Left lung (tissue), 10 donors: Measurements from ENCODE around the gene WDPCP. TPM values are rescaled to one million over a fixed set of nuclear protein-coding genes. Genes with fewer than 3 reads are reported as not detected.
"Not testable (repeated sequence)": the region's sequence is repeated elsewhere in the genome, so short reads cannot be mapped to it uniquely, and the experiment has no call there.

Experiments used
- ATAC-seq: fragments of 200-7000 bp; cut with Tn5 transposase; one replicate; pipeline ENCODE4 v1.9.1; 2020; ENCODE audit warnings: moderate library complexity
- DNase-seq, 4 donors: peaks; one replicate each; pipeline ENCODE4 v3.0.0-alpha.2; 2013 to 2020
- H3K27ac ChIP-seq, 2 donors: fragments of 200-600 bp; sonication (generic) in 1 of 2; one replicate each; pipeline versions ENCODE4 v1.5.0 to v1.8.0; 2020 to 2021
- H3K27me3 ChIP-seq, 2 donors: fragments of 200-600 bp; sonication (generic) in 1 of 2; one replicate each; pipeline versions ENCODE4 v1.5.0 to v1.8.0; 2020 to 2021
- H3K36me3 ChIP-seq, 2 donors: fragments of 200-600 bp; sonication (generic) in 1 of 2; one replicate each; pipeline versions ENCODE4 v1.5.0 to v1.8.0; 2020 to 2021
- H3K4me1 ChIP-seq, 2 donors: fragments of 200-600 bp; one replicate each; pipeline ENCODE4 v1.8.0; 2021
- H3K4me3 ChIP-seq, 2 donors: fragments of 200-600 bp; sonication (generic) in 1 of 2; one replicate each; pipeline versions ENCODE4 v1.5.0 to v1.8.0; 2020 to 2021; ENCODE audit warnings: mild to moderate bottlenecking in 1 of 2
- H3K9me3 ChIP-seq, 2 donors: fragments of 200-600 bp; sonication (generic) in 1 of 2; one replicate each; pipeline versions ENCODE4 v1.5.0 to v1.8.0; 2020 to 2021
- intact Hi-C, 2 donors: fragments of 100-400 bp; cut with DNase I; formaldehyde crosslinking; loops; one replicate each; pipeline versions ENCODE4 v1.11.2 to v1.14.2; 2022
- polyA plus RNA-seq, 6 donors: library from polyadenylated mRNA; unstranded; fragments of 120-200 nt; gene quantifications; one replicate each; pipeline ENCODE4 v1.2.1, GENCODE V29; 2013; ENCODE audit not compliant: insufficient read length in 6 of 6
- total RNA-seq, 2 donors: library from RNA; stranded (reverse); fragmentation: NEBNext Ultra II Directional; extraction: Animal tissue kit (Norgen Biotek cat#: 25700); gene quantifications; one replicate each; pipeline ENCODE4 v1.2.1, GENCODE V29; 2021
- TF ChIP-seq, protein P1 (sequence below), 2 donors: fragments of 200-600 bp; sonication (generic) in 1 of 2; IDR thresholded peaks; one replicate each; pipeline versions ENCODE4 v1.5.0 to v1.8.0; 2021; ENCODE audit warnings: antibody characterized with exemption in 2 of 2
- donor health status: DM: no; HTN: yes; CAD: no.
- donor health status: DM: no; HTN: no; CAD: no.

The WDPCP gene
- total and polyA plus RNA-seq, 8 donors, result 9.0 to 17.5 (median 14.4) TPM

DNA sequence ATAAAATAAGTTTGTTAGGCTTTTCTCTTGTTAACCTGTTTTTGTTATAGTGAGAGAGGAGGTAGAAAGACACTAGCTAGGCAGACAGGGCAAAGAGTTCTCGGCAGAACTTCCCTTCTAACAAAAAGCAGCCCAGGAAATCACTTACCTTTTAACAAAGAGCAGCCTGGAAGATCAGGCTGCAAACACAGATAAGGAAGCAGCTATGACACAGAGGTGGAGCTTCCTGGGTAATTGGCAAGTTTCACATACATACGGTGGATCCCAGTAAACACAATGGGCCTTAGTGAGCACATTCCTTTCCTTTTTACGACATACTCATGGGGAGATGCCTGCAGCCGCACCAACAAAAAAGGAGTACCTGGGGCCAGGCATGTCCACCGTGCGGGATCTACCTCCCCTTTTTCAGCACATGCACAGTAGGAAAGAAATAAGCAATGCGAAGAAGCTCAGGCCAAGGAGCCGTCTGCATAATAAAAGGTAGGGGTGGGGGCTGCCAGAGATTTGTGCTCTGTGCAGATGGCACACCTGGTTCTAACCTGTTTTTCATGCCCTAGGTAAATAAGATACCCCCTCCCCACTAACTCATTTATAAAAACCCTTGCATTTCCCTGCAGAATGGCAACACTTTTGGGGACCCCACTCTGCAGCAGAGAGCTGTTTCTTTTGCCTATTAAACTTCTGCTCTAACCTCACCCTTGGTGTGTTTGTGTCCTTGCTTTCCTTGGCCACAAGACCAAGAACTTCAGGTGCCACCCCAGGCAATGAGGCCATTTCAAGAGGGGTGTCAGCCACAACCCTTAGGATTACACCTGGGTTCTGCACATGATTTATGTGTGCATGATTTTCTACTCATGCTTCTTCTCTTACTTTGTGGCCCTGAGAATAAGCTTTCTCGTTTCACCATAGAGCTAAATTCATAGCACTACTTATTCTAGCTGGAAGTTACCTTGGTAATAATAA is 27.0 kb upstream of the WDPCP start:
- H3K27me3 ChIP-seq, result no peaks in the 10 kb centered on the region
- H3K4me3 ChIP-seq, result no peak overlapping the region
- ATAC-seq (no peak), DNase-seq (no peak)
- TF ChIP-seq, protein P1, sequence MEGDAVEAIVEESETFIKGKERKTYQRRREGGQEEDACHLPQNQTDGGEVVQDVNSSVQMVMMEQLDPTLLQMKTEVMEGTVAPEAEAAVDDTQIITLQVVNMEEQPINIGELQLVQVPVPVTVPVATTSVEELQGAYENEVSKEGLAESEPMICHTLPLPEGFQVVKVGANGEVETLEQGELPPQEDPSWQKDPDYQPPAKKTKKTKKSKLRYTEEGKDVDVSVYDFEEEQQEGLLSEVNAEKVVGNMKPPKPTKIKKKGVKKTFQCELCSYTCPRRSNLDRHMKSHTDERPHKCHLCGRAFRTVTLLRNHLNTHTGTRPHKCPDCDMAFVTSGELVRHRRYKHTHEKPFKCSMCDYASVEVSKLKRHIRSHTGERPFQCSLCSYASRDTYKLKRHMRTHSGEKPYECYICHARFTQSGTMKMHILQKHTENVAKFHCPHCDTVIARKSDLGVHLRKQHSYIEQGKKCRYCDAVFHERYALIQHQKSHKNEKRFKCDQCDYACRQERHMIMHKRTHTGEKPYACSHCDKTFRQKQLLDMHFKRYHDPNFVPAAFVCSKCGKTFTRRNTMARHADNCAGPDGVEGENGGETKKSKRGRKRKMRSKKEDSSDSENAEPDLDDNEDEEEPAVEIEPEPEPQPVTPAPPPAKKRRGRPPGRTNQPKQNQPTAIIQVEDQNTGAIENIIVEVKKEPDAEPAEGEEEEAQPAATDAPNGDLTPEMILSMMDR (IDR thresholded peaks at IDR 0.05), result no peak
- no peaks in the 10 kb centered on the region for H3K4me1 ChIP-seq
- intact Hi-C loops, result no loop called here
- no peaks in the 10 kb centered on the region for H3K9me3 ChIP-seq
- no peak overlapping the region for H3K27ac ChIP-seq
- H3K36me3 ChIP-seq, result no peaks in the 10 kb centered on the region

DNA sequence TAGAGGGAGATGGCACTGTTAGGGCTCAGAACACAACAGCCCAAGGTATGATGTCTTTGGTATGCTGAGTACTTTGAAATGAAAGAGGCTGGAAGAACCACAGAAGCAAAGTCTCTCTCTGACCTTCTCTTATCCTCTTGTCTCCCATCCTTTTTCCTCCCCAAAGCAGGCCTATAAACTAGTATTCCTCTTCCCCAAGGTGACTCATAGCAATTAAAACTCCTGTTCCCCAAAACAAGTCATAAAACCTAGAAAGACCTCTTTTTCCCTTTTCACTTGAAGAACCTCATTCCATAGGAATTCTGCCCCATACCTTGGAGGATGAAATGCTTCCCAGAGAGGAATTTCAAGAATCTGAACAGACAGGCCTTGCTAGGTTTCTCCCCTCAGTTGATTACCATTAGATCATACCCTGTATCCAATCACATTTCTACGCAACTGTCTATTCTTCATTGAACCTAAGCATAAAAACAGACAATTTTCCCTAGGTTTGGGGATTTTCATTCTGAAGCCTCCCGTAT is 26.2 kb upstream of the WDPCP start:
- ATAC-seq (no peak), DNase-seq (no peak)
- H3K4me1 ChIP-seq, result no peaks in the 10 kb centered on the region
- H3K27me3 ChIP-seq, result no peaks in the 10 kb centered on the region
- H3K9me3 ChIP-seq, result no peaks in the 10 kb centered on the region
- H3K27ac ChIP-seq, result no peak overlapping the region
- TF ChIP-seq, protein P1 (IDR thresholded peaks at IDR 0.05), result no peak
- intact Hi-C loops, result no loop called here
- H3K4me3 ChIP-seq, result no peak overlapping the region
- no peaks in the 10 kb centered on the region for H3K36me3 ChIP-seq

DNA sequence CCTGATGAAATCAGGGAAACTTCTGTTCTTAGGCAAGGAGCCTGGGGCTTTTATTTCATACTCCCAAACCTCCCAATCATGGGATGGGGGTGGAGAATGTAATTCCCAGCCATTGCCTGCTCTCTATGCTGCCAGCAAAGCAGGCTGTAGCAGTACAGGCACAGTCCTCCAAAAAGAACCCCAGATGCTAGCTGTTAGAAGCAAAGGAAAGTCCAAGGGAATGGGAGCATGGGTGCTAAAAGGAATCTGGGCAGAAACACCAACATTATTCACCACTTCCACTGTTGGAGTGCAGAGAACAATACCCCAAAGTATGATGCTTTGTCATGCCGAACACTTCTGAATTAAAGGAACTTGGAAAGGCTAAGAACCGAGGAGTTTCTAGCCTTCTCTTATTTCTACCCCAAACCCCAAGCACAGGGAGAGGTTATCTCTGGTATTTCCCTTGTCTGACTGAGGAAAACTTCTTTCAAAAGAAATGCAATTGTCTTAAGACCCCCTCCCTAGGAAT is 25.2 kb upstream of the WDPCP start:
- no peaks in the 10 kb centered on the region for H3K9me3 ChIP-seq
- no peak for DNase-seq
- ATAC-seq, result no peak
- H3K4me1 ChIP-seq, result no peaks in the 10 kb centered on the region
- H3K27ac ChIP-seq, result no peak overlapping the region
- H3K4me3 ChIP-seq, result no peak overlapping the region
- TF ChIP-seq, protein P1 (IDR thresholded peaks at IDR 0.05), result no peak
- intact Hi-C loops, result no loop called here
- H3K27me3 ChIP-seq, result no peaks in the 10 kb centered on the region
- H3K36me3 ChIP-seq, result no peaks in the 10 kb centered on the region

DNA sequence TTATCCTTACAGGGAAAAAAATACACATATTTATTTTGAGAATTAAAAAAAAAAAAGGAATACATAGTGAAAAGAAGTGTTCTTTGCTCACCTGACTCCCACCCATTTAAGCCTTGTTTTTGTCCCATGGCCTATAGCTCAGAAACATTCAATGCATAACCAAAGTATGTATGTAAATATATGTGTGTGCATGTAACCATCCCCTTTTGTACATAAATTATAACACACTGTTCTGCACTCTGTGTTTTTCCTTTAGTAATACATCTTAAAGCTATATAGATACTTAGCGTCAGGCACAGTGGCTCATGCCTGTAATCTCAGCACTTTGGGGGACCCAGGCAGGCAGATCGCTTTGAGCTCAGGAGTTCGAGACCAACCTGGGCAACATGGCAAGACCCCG is 22.2 kb upstream of the WDPCP start:
- Histone ChIP-seq H3K9me3 (no peaks in the 10 kb centered on the region), H3K4me1 (no peaks in the 10 kb centered on the region), H3K4me3 (no peak overlapping the region), H3K36me3 (peaks cover 0 to 25% of the 10 kb centered on the region in 2 donors), H3K27me3 (no peaks in the 10 kb centered on the region), H3K27ac (no peak overlapping the region)
- no peak for ATAC-seq
- TF ChIP-seq, protein P1 (IDR thresholded peaks at IDR 0.05), result no peak
- no peak for DNase-seq
- intact Hi-C loops, result no loop called here

DNA sequence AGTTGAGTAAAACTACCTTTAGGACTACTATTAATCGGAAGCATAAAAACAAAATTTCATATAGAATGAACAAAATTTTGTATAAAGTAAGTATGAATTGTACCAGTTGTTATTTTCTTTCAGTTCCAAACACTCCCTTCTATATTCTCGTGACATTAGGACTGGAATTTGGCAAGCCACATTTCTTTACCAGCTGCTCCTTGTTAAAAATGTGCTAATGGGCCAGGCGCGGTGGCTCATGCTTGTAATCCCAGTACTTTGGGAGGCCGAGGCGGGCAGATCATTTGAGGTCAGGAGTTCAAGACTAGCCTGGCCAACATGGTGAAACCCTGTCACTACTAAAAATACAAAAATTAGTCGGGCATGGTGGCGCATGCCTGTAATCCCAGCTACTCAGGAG is 20.6 kb upstream of the WDPCP start:
- ATAC-seq, H3K27ac ChIP-seq, H3K27me3 ChIP-seq, H3K9me3 ChIP-seq, intact Hi-C loops, H3K4me1 ChIP-seq, H3K4me3 ChIP-seq: not testable (repeated sequence)
- peaks cover 2 to 41% of the 10 kb centered on the region in 2 donors for H3K36me3 ChIP-seq
- DNase-seq, result peak in 2 of 4 donors; percentile 5 to 7
